Measurements from ENCODE around the gene CHAD. TPM values are rescaled to one million over a fixed set of nuclear protein-coding genes. Genes with fewer than 3 reads are reported as not detected.
"Not testable (repeated sequence)": the region's sequence is repeated elsewhere in the genome, so short reads cannot be mapped to it uniquely, and the experiment has no call there.

CHAD gene
- total RNA-seq, 3 donors from 2014 or later: 2.3 to 5.6 TPM; not detected in 1

DNA sequence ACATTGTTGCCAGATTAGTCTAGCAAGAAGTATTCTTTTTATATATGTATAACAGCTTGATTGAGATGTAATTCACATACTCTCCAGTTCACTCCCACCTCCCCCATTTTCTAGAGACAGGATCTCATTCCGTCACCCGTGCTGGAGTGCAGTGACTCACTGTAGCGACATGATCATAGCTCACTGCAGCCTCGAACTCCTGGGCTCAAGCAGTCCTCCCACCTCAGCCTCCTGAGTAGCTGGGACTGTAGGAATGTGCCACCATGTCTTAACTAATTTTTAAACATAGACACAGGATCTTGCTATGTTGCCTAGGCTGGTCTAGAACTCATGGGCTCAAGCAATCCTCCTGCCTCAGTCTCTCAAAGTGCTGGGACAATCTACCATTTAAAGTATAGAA, 6.7 kb upstream of the CHAD start:
- TF ChIP-seq, protein P1, sequence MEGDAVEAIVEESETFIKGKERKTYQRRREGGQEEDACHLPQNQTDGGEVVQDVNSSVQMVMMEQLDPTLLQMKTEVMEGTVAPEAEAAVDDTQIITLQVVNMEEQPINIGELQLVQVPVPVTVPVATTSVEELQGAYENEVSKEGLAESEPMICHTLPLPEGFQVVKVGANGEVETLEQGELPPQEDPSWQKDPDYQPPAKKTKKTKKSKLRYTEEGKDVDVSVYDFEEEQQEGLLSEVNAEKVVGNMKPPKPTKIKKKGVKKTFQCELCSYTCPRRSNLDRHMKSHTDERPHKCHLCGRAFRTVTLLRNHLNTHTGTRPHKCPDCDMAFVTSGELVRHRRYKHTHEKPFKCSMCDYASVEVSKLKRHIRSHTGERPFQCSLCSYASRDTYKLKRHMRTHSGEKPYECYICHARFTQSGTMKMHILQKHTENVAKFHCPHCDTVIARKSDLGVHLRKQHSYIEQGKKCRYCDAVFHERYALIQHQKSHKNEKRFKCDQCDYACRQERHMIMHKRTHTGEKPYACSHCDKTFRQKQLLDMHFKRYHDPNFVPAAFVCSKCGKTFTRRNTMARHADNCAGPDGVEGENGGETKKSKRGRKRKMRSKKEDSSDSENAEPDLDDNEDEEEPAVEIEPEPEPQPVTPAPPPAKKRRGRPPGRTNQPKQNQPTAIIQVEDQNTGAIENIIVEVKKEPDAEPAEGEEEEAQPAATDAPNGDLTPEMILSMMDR (IDR thresholded peaks at IDR 0.05): no peak
- TF ChIP-seq POLR2AphosphoS5 (IDR thresholded peaks at IDR 0.05) (no peak), POLR2A (IDR thresholded peaks at IDR 0.05) (no peak)
- Histone ChIP-seq H3K9me3 (no peaks in the 10 kb centered on the region), H3K4me1 (peaks cover 0 to 7% of the 10 kb centered on the region in 2 donors), H3K4me3 (no peak overlapping the region), H3K27me3 (no peaks in the 10 kb centered on the region), H3K27ac (no peak overlapping the region), H3K36me3 (no peaks in the 10 kb centered on the region)
- intact Hi-C loops (cut with DNase I; ENCODE audit: low total_unique reads): no loop called here
- DNase-seq (ENCODE audit: low spot score in 2 of 2): no peak

DNA sequence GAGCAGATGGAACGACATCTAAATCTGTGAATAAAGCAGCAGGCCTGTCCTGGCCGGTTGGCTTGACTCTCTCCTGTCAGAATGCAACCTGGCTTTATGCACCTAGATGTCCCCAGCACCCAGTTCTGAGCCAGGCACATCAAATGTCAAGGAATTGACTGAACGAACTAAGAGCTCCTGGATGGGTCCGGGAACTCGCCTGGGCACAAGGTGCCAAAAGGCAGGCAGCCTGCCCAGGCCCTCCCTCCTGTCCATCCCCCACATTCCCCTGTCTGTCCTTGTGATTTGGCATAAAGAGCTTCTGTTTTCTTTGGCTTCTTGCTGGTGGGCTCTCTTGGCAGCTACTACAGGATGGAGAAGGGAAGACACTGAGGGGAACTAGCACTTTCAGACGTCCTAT, 5.8 kb upstream of the CHAD start:
- H3K4me3 ChIP-seq: no peak overlapping the region
- peaks cover 0 to under 1% of the 10 kb centered on the region in 2 donors for H3K4me1 ChIP-seq
- intact Hi-C loops (cut with DNase I; ENCODE audit: low total_unique reads): no loop called here

DNA sequence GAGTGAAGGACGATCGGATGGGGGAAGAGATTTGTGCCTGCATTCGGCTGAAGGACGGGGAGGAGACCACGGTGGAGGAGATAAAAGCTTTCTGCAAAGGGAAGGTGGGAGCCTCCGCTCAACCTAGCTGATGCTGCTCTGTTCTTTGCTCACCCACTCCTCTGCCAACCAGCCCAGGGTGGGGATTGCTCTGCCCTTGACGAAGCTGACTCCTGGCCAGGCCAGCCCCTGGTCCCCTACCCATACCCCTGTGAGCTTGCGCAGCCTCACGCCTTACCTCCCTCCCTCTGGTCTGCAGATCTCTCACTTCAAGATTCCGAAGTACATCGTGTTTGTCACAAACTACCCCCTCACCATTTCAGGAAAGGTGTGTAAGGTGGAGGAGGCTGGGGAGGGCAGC, 5.2 kb upstream of the CHAD start:
- DNase-seq (ENCODE audit: low spot score in 2 of 2): no peak
- Histone ChIP-seq H3K27me3 (no peaks in the 10 kb centered on the region), H3K4me1 (peaks cover 0 to 6% of the 10 kb centered on the region in 2 donors), H3K36me3 (no peaks in the 10 kb centered on the region), H3K27ac (no peak overlapping the region), H3K9me3 (no peaks in the 10 kb centered on the region), H3K4me3 (no peak overlapping the region)
- TF ChIP-seq POLR2A (IDR thresholded peaks at IDR 0.05) (no peak), POLR2AphosphoS5 (IDR thresholded peaks at IDR 0.05) (no peak)
- TF ChIP-seq, protein P1 (IDR thresholded peaks at IDR 0.05): no peak
- intact Hi-C loops (cut with DNase I; ENCODE audit: low total_unique reads): no loop called here

More for the DNA sequence above, 5.8 kb upstream of the CHAD start:
- H3K27me3 ChIP-seq: no peaks in the 10 kb centered on the region
- no peaks in the 10 kb centered on the region for H3K9me3 ChIP-seq
- H3K36me3 ChIP-seq: no peaks in the 10 kb centered on the region
- TF ChIP-seq POLR2AphosphoS5 (IDR thresholded peaks at IDR 0.05) (no peak), POLR2A (IDR thresholded peaks at IDR 0.05) (no peak)
- TF ChIP-seq, protein P1 (IDR thresholded peaks at IDR 0.05): no peak
- DNase-seq (ENCODE audit: low spot score in 2 of 2): no peak
- no peak overlapping the region for H3K27ac ChIP-seq

DNA sequence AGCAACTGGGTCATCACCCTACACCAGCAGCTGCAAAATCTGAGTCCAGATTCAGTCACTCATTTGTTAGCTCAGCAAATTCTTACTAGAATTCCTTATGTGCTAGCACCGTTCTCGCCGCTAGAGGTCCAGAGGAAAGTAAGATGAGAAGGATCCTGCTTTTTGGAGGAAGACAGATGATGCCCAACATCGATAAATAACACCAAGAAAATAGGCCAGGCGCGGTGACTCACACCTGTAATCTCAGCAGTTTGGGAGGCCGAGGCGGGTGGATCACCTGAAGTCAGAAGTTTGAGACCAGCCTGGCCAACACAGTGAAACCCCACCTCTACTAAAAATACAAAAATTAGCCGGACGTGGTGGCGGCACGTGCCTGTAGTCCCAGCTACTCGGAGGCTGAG, 4.1 kb upstream of the CHAD start:
- H3K27me3 ChIP-seq; DNase-seq (ENCODE audit: low spot score in 2 of 2); H3K9me3 ChIP-seq; H3K4me1 ChIP-seq; intact Hi-C loops (cut with DNase I; ENCODE audit: low total_unique reads); H3K4me3 ChIP-seq; H3K36me3 ChIP-seq: not testable (repeated sequence)
- H3K27ac ChIP-seq: peak overlapping the region in 1 of 2 donors; percentile 68

DNA sequence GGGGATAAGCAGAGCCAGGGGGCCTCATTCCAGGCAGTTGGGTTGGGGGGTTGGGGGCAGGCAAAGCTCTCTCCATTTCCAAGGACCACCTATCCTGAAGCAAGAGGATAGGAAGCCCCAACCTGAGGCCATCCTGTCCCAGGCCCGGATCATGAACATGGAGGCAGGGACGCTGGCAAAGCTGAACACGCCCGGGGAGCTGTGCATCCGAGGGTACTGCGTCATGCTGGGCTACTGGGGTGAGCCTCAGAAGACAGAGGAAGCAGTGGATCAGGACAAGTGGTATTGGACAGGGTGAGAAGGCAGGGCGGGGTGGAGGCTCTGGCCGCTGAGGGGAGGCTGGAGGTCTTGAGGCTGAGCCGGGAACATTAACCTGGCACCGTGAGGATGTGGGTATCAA, 3.6 kb upstream of the CHAD start:
- no peak overlapping the region for H3K4me3 ChIP-seq
- H3K27ac ChIP-seq: peak overlapping the region in 1 of 2 donors; percentile 68
- peaks cover 6% of the 10 kb centered on the region in 2 donors for H3K4me1 ChIP-seq
- intact Hi-C loops (cut with DNase I; ENCODE audit: low total_unique reads): no loop called here
- no peaks in the 10 kb centered on the region for H3K36me3 ChIP-seq
- TF ChIP-seq, protein P1 (IDR thresholded peaks at IDR 0.05): no peak
- TF ChIP-seq POLR2A (IDR thresholded peaks at IDR 0.05) (no peak), POLR2AphosphoS5 (IDR thresholded peaks at IDR 0.05) (no peak)
- DNase-seq (ENCODE audit: low spot score in 2 of 2): no peak
- no peaks in the 10 kb centered on the region for H3K9me3 ChIP-seq
- H3K27me3 ChIP-seq: no peaks in the 10 kb centered on the region
